HepG2 (cell line): ENCODE measurements around the gene AP1AR. TPM values are rescaled to one million over a fixed set of nuclear protein-coding genes. Genes with fewer than 3 reads are reported as not detected.
A peak's percentile ranks its signal among the peaks of the same experiment; 100 is the strongest.

Experiments
- CBX5 ChIP-seq: sonication (generic); formaldehyde crosslinking; IDR thresholded peaks from 2 replicates; pipeline ENCODE4 v1.4.0; 2020; ENCODE audit warnings: missing genetic modification reagents, borderline replicate concordance
- GZF1 ChIP-seq: sonication (generic); formaldehyde crosslinking; IDR thresholded peaks from 2 replicates; pipeline ENCODE4 v1.5.1; 2020; ENCODE audit warnings: mild to moderate bottlenecking, missing genetic modification reagents
- HOXA3 ChIP-seq: sonication (generic); formaldehyde crosslinking; IDR thresholded peaks from 2 replicates; pipeline ENCODE4 v1.5.0; 2020; ENCODE audit warnings: missing genetic modification reagents
- KAT8 ChIP-seq: IDR thresholded peaks from 2 replicates; pipeline ENCODE4 v1.6.1; 2016; ENCODE audit warnings: missing genetic modification reagents, missing compliant biosample characterization
- MATR3 ChIP-seq: sonication (generic); formaldehyde crosslinking; IDR thresholded peaks from 2 replicates; pipeline ENCODE4 v1.4.0; 2020; ENCODE audit warnings: missing genetic modification reagents
- PAXIP1 ChIP-seq: sonication (generic); formaldehyde crosslinking; conservative IDR thresholded peaks from 2 replicates; pipeline ENCODE4 v1.4.0; 2020; ENCODE audit warnings: mild to moderate bottlenecking, missing genetic modification reagents, moderate library complexity
- PBX2 ChIP-seq: IDR thresholded peaks from 2 replicates; pipeline ENCODE4 v1.6.1; 2016; ENCODE audit warnings: control low read depth
- THAP11 ChIP-seq: IDR thresholded peaks from 2 replicates; pipeline ENCODE4 v1.6.1; 2016; ENCODE audit warnings: missing biosample characterization, missing genetic modification reagents
- THAP9 ChIP-seq: sonication (generic); formaldehyde crosslinking; IDR thresholded peaks from 2 replicates; pipeline ENCODE4; 2020; ENCODE audit warnings: missing genetic modification reagents, mild to moderate bottlenecking, borderline replicate concordance
- YEATS2 ChIP-seq: sonication (generic); formaldehyde crosslinking; IDR thresholded peaks from 2 replicates; pipeline ENCODE4 v1.4.0; 2020; ENCODE audit warnings: missing genetic modification reagents, borderline replicate concordance
- ZBTB2 ChIP-seq: sonication (generic); formaldehyde crosslinking; IDR thresholded peaks from 2 replicates; pipeline ENCODE4 v1.8.0; 2022; ENCODE audit warnings: low read depth, missing genetic modification reagents
- ZNF547 ChIP-seq: sonication (generic); formaldehyde crosslinking; IDR thresholded peaks from 2 replicates; pipeline ENCODE4 v1.5.1; 2020; ENCODE audit warnings: mild to moderate bottlenecking, missing genetic modification reagents
- ZNF780A ChIP-seq: sonication (generic); formaldehyde crosslinking; IDR thresholded peaks from 2 replicates; pipeline ENCODE4 v1.8.0; 2022; ENCODE audit warnings: mild to moderate bottlenecking, missing genetic modification reagents, moderate library complexity
- polyA plus RNA-seq, 8 experiments: library from polyadenylated mRNA; depleted of rRNA in 3 of 8; stranded (reverse) in 7 of 8; unstranded in 1 of 8; fragments of >200 nt; fragmentation: Illumina TruSeq in 4 of 8; extraction: Trizol in 4 of 8; gene quantifications; 2 replicates each; pipeline versions ENCODE4 v1.2.1 to v1.2.3, GENCODE V29; 2011 to 2016; ENCODE audit warnings: low read depth in 4 of 8, missing spikeins in 1 of 8, mixed read lengths in 1 of 8; ENCODE audit not compliant: insufficient read depth in 1 of 8
- total RNA-seq, 5 experiments: library from RNA; depleted of rRNA; stranded (reverse); fragments of >200 nt; fragmentation: Illumina TruSeq; extraction: Trizol; gene quantifications; 2 replicates each; pipeline ENCODE4 v1.2.3, GENCODE V29; 2016; ENCODE audit warnings: low read depth in 1 of 5
- TF ChIP-seq, protein P1 (sequence below): IDR thresholded peaks from 2 replicates; pipeline ENCODE4 v1.4.0; 2020; ENCODE audit warnings: mild to moderate bottlenecking, missing genetic modification reagents

Gene AP1AR
- total and polyA plus RNA-seq, 2 of the 13 experiments (the other 11 are each of a cell fraction or from before 2014, with no cell fraction given), result 24.9 to 39.9 TPM

DNA sequence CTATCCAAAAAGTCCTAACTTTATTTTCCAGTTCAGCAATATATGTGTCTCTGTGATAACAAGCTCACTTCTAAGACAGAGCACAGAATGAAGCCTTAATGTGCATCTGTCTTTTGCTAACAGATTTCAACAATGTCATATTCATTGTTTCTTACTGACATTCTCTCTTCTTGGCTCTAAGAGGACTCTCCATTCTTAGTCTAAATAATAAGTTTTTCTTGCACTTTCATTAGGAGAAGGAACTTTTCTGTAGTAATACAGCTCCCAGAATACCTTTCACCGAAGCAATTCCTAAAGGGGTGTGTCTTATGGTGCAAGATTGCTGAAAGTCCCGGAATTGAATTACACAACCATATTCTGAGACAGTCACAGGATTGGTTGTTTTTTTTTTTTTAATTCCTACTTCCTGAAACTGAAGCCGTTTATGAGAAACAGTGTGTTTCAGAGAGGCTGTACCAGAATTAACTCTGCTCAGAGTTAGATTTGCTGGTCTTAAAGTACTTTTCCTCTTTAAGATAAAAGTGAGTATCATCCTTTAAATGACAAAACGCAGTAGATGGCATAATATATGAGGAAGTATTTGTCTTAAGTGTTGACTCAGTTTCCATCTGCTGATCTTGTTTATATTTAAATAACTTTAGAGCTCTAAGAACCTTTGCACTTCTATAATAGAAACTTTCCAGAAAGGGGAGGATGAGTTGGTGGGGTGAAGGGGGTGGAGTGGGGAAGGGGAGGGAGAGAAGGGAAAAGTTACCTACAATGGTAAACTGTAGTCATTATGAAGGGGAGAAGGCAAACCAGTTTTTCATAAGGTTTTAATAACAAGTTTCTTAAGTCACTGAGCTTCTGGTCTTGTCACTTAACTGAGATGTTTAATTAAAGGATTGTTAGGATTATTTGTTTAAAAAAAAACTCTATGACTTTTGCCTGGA is 65.6 kb downstream of the AP1AR start, which contains the start of gene ALPK1 (continued):
- TF ChIP-seq, protein P1, sequence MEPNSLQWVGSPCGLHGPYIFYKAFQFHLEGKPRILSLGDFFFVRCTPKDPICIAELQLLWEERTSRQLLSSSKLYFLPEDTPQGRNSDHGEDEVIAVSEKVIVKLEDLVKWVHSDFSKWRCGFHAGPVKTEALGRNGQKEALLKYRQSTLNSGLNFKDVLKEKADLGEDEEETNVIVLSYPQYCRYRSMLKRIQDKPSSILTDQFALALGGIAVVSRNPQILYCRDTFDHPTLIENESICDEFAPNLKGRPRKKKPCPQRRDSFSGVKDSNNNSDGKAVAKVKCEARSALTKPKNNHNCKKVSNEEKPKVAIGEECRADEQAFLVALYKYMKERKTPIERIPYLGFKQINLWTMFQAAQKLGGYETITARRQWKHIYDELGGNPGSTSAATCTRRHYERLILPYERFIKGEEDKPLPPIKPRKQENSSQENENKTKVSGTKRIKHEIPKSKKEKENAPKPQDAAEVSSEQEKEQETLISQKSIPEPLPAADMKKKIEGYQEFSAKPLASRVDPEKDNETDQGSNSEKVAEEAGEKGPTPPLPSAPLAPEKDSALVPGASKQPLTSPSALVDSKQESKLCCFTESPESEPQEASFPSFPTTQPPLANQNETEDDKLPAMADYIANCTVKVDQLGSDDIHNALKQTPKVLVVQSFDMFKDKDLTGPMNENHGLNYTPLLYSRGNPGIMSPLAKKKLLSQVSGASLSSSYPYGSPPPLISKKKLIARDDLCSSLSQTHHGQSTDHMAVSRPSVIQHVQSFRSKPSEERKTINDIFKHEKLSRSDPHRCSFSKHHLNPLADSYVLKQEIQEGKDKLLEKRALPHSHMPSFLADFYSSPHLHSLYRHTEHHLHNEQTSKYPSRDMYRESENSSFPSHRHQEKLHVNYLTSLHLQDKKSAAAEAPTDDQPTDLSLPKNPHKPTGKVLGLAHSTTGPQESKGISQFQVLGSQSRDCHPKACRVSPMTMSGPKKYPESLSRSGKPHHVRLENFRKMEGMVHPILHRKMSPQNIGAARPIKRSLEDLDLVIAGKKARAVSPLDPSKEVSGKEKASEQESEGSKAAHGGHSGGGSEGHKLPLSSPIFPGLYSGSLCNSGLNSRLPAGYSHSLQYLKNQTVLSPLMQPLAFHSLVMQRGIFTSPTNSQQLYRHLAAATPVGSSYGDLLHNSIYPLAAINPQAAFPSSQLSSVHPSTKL (CRISPR knock-in tag), result peak; percentile 57; the same call in 1 of the 2 replicates
- TF ChIP-seq PAXIP1 (CRISPR knock-in tag), result 0 out of 2 replicates have a peak, but pooled peaks have one; percentile 11
- no peak for TF ChIP-seq THAP9 (CRISPR knock-in tag)
- peak; percentile 40; the same call in 1 of the 2 replicates for TF ChIP-seq KAT8 (CRISPR knock-in tag)
- TF ChIP-seq CBX5 (CRISPR knock-in tag), result no peak
- TF ChIP-seq GZF1 (CRISPR knock-in tag), result no peak
- no peak for TF ChIP-seq MATR3 (CRISPR knock-in tag)
- TF ChIP-seq ZNF547 (CRISPR knock-in tag), result no peak
- TF ChIP-seq YEATS2 (CRISPR knock-in tag), result peak; percentile 49; the same call in 1 of the 2 replicates
- TF ChIP-seq ZBTB2 (CRISPR knock-in tag), result no peak
- TF ChIP-seq HOXA3 (CRISPR knock-in tag), result no peak
- no peak for TF ChIP-seq PBX2 (CRISPR knock-in tag)
- TF ChIP-seq THAP11 (CRISPR knock-in tag), result peak; percentile 58
- TF ChIP-seq ZNF780A (CRISPR knock-in tag), result no peak
